ENCODE data around the gene SLC12A4.

DNA sequence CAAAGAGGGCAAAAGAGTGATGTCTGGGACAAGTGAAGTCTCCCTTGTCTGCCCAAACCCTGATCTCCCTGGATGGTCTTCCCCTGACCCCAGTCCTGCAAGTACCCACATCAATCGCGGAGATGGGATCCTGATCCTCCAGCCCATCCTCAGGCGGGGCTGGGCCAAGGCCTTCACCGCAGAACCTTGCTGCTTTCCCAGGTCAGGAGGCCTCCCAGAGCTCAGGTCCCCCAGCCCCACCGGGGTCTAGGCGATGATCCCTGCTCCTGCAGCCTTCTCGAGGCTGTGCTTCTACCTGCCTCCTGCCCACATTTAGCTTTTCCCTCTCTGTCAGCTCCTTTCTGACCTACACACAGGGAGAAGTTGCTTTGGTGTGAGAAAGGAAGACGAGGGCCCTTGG lies 6.3 kb downstream of the SLC12A4 start:
- no peak for TF ChIP-seq POLR2AphosphoS5 (IDR thresholded peaks at IDR 0.05)
- TF ChIP-seq, protein P1, sequence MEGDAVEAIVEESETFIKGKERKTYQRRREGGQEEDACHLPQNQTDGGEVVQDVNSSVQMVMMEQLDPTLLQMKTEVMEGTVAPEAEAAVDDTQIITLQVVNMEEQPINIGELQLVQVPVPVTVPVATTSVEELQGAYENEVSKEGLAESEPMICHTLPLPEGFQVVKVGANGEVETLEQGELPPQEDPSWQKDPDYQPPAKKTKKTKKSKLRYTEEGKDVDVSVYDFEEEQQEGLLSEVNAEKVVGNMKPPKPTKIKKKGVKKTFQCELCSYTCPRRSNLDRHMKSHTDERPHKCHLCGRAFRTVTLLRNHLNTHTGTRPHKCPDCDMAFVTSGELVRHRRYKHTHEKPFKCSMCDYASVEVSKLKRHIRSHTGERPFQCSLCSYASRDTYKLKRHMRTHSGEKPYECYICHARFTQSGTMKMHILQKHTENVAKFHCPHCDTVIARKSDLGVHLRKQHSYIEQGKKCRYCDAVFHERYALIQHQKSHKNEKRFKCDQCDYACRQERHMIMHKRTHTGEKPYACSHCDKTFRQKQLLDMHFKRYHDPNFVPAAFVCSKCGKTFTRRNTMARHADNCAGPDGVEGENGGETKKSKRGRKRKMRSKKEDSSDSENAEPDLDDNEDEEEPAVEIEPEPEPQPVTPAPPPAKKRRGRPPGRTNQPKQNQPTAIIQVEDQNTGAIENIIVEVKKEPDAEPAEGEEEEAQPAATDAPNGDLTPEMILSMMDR (IDR thresholded peaks at IDR 0.05 in 8 of 11, conservative IDR thresholded peaks at IDR 0.05 in 3 of 11): no peak

All from spleen (tissue), 7 donors.